IMR-90 (cell line): ENCODE measurements around the gene MAPK8IP3. TPM values are rescaled to one million over a fixed set of nuclear protein-coding genes. Genes with fewer than 3 reads are reported as not detected.

Source experiments
- ATAC-seq: fragments of 200-7000 bp; cut with Tn5 transposase; 2 replicates; pipeline ENCODE4 v1.9.1; 2020; ENCODE audit warnings: low read depth, mild to moderate bottlenecking, moderate library complexity
- BruUV-seq: library from RNA; stranded (reverse); fragments of 400-500 nt; replicated peaks from 2 replicates; lab custom pipeline; 2021; lab: Mats Ljungman, UMichigan
- CTCF ChIA-PET: fragments of 300-600 bp; formaldehyde crosslinking; extraction: SDS; loops from one replicate; lab custom pipeline; 2021; ENCODE audit warnings: antibody characterized with exemption; lab: Yijun Ruan, JAX
- POLR2A ChIA-PET: fragments of 300-600 bp; sonication (Branson Sonifier 250); formaldehyde crosslinking; loops from one replicate; lab custom pipeline; 2022; ENCODE audit warnings: antibody characterized with exemption; ENCODE audit not compliant: unreplicated experiment; lab: Charles Lee
- DNase-seq: peaks from one replicate; pipeline ENCODE4 v3.0.0; 2013
- H2AFZ ChIP-seq: replicated peaks from 2 replicates; pipeline ENCODE3; 2013; ENCODE audit warnings: low read length, mild to moderate bottlenecking; ENCODE audit not compliant: poor library complexity
- H2AK5ac ChIP-seq: 2 replicates; pipeline ENCODE4 v1.6.1; 2013; ENCODE audit warnings: low read depth, low read length, inconsistent platforms
- H2AK9ac ChIP-seq: replicated peaks from 2 replicates; pipeline ENCODE3; 2013; ENCODE audit warnings: mild to moderate bottlenecking, low read depth, low read length, moderate library complexity; ENCODE audit not compliant: poor library complexity
- H2BK120ac ChIP-seq: 2 replicates; pipeline ENCODE4 v1.6.1; 2013; ENCODE audit warnings: low read depth, low read length, inconsistent platforms
- H2BK15ac ChIP-seq: 3 replicates; pipeline ENCODE4 v1.6.1; 2013; ENCODE audit warnings: low read depth, low read length, inconsistent platforms
- H2BK20ac ChIP-seq: 2 replicates; pipeline ENCODE4 v1.6.1; 2013; ENCODE audit warnings: low read depth, mild to moderate bottlenecking, inconsistent platforms, low read length, moderate library complexity
- H2BK5ac ChIP-seq: 2 replicates; pipeline ENCODE4 v1.6.1; 2013; ENCODE audit warnings: mild to moderate bottlenecking, low read depth, low read length, inconsistent platforms; ENCODE audit not compliant: poor library complexity, severe bottlenecking
- H3K14ac ChIP-seq: replicated peaks from 2 replicates; pipeline ENCODE4 v1.6.1; 2013; ENCODE audit warnings: low read depth, low read length, inconsistent platforms
- H3K18ac ChIP-seq: 2 replicates; pipeline ENCODE4 v1.6.1; 2013; ENCODE audit warnings: low read depth, low read length, control low read depth
- H3K23ac ChIP-seq: 2 replicates; pipeline ENCODE4 v1.6.1; 2013; ENCODE audit warnings: low read depth, low read length, inconsistent platforms
- H3K27ac ChIP-seq: 2 replicates; pipeline ENCODE4 v1.5.1; 2013; ENCODE audit warnings: mild to moderate bottlenecking, control low read depth, low read length; ENCODE audit not compliant: insufficient read depth
- H3K27me3 ChIP-seq: 2 replicates; pipeline ENCODE4 v1.6.1; 2013; ENCODE audit warnings: low read length; ENCODE audit not compliant: control insufficient read depth, insufficient read depth
- H3K36me3 ChIP-seq: 2 replicates; pipeline ENCODE4 v1.6.1; 2013; ENCODE audit warnings: low read length, mixed read lengths; ENCODE audit not compliant: control insufficient read depth, insufficient read depth
- H3K4ac ChIP-seq: 2 replicates; pipeline ENCODE4 v1.6.1; 2013; ENCODE audit warnings: low read depth, low read length, inconsistent platforms
- H3K4me1 ChIP-seq: 2 replicates; pipeline ENCODE4 v1.6.1; 2013; ENCODE audit warnings: low read length, mixed read lengths; ENCODE audit not compliant: control insufficient read depth, insufficient read depth
- H3K4me2 ChIP-seq: 2 replicates; pipeline ENCODE4 v1.6.1; 2013; ENCODE audit warnings: low read depth, mild to moderate bottlenecking, control low read depth, low read length, moderate library complexity
- H3K4me3 ChIP-seq: 2 replicates; pipeline ENCODE4 v1.5.1; 2013; ENCODE audit warnings: low read depth, mild to moderate bottlenecking, control low read depth, low read length, moderate library complexity; ENCODE audit not compliant: insufficient read depth
- H3K56ac ChIP-seq: 2 replicates; pipeline ENCODE4 v1.6.1; 2013; ENCODE audit warnings: low read length, inconsistent platforms; ENCODE audit not compliant: insufficient read depth; ENCODE audit errors: extremely low read depth
- H3K79me1 ChIP-seq, 2 experiments: 2 replicates each; pipeline ENCODE4 v1.6.1; 2013; ENCODE audit warnings: low read length in 2 of 2, inconsistent platforms in 1 of 2, low read depth in 1 of 2
- H3K9ac ChIP-seq: 2 replicates; pipeline ENCODE4 v1.6.1; 2013; ENCODE audit warnings: low read depth, low read length, control low read depth
- H3K9me1 ChIP-seq: 2 replicates; pipeline ENCODE4 v1.6.1; 2013; ENCODE audit warnings: low read length, inconsistent platforms; ENCODE audit not compliant: insufficient read depth
- H3K9me3 ChIP-seq: 2 replicates; pipeline ENCODE4 v1.6.1; 2013; ENCODE audit warnings: low read length; ENCODE audit not compliant: control insufficient read depth, insufficient read depth
- H4K20me1 ChIP-seq: 2 replicates; pipeline ENCODE4 v1.6.1; 2013; ENCODE audit warnings: low read length, inconsistent platforms; ENCODE audit not compliant: insufficient read depth
- H4K5ac ChIP-seq: 2 replicates; pipeline ENCODE4 v1.6.1; 2013; ENCODE audit warnings: mild to moderate bottlenecking, low read depth, low read length, control low read depth
- H4K8ac ChIP-seq, 2 experiments: 2 replicates each; pipeline ENCODE4 v1.6.1; 2013; ENCODE audit warnings: low read depth in 2 of 2, low read length in 2 of 2, control low read depth in 1 of 2, inconsistent platforms in 1 of 2
- H4K91ac ChIP-seq: 2 replicates; pipeline ENCODE4 v1.6.1; 2013; ENCODE audit warnings: low read depth, low read length, inconsistent platforms; ENCODE audit not compliant: insufficient read depth
- FOS ChIP-seq: fragments of 150-350 bp; IDR thresholded peaks from 2 replicates; pipeline ENCODE4 v1.6.1; 2016; ENCODE audit warnings: low read depth, low read length
- MAZ ChIP-seq: IDR thresholded peaks from 2 replicates; pipeline ENCODE4 v1.6.1; 2012; ENCODE audit warnings: low read depth, mild to moderate bottlenecking, low read length, improper control_type of control experiment, moderate library complexity, borderline replicate concordance
- SMC3 ChIP-seq: fragments of 150-350 bp; IDR thresholded peaks from 2 replicates; pipeline ENCODE4 v1.6.1; 2016; ENCODE audit warnings: low read depth, mild to moderate bottlenecking, antibody characterized with exemption, low read length, moderate library complexity
- WGBS, 2 experiments: methylation state at CpG; one replicate each; pipeline versions ENCODE4 v1.1.5 to v1.1.7; 2013; ENCODE audit warnings: missing lambda C conversion rate in 2 of 2; ENCODE audit not compliant: insufficient read length in 1 of 2; ENCODE audit errors: extremely low coverage in 2 of 2; 5-methylcytosine and 5-hydroxymethylcytosine counted together
- dilution Hi-C: fragments of 300-500 bp; cut with HindIII; formaldehyde crosslinking; loops from one replicate; pipeline ENCODE4 v1.14.3; 2018; ENCODE audit warnings: low sequenced_read_pairs; ENCODE audit not compliant: unreplicated experiment
- in situ Hi-C: fragments of 300-500 bp; cut with MboI; formaldehyde crosslinking; loops from 3 replicates; pipeline ENCODE4 v1.14.3; 2019; ENCODE audit warnings: low sequenced_read_pairs, inconsistent platforms, mixed read lengths
- intact Hi-C: fragments of 100-400 bp; cut with micrococcal nuclease; formaldehyde crosslinking; loops from 2 replicates; pipeline ENCODE4 v1.10.0; 2022
- polyA plus RNA-seq, 3 experiments: library from polyadenylated mRNA; depleted of rRNA; stranded (reverse); fragments of >200 nt; gene quantifications; 2 replicates each; pipeline ENCODE4 v1.2.3, GENCODE V29; 2012; ENCODE audit warnings: low replicate concordance in 1 of 3
- total RNA-seq: library from RNA; depleted of rRNA; stranded (reverse); fragments of >200 nt; gene quantifications from 2 replicates; pipeline ENCODE4 v1.2.3, GENCODE V29; 2012
- TF ChIP-seq, protein P1 (sequence below): fragments of 150-350 bp; IDR thresholded peaks from 2 replicates; pipeline ENCODE4 v1.6.1; 2017; ENCODE audit warnings: mild to moderate bottlenecking, antibody characterized with exemption, low read length, low read depth
- TF ChIP-seq, protein P2 (sequence below): fragments of 150-350 bp; IDR thresholded peaks from 2 replicates; pipeline ENCODE4 v1.6.1; 2016; ENCODE audit warnings: low read depth, mild to moderate bottlenecking, low read length, moderate library complexity, borderline replicate concordance

MAPK8IP3 gene
- total and polyA plus RNA-seq, 2 of the 4 experiments (the other 2 are of a cell fraction), result 17.0 to 69.1 TPM

DNA sequence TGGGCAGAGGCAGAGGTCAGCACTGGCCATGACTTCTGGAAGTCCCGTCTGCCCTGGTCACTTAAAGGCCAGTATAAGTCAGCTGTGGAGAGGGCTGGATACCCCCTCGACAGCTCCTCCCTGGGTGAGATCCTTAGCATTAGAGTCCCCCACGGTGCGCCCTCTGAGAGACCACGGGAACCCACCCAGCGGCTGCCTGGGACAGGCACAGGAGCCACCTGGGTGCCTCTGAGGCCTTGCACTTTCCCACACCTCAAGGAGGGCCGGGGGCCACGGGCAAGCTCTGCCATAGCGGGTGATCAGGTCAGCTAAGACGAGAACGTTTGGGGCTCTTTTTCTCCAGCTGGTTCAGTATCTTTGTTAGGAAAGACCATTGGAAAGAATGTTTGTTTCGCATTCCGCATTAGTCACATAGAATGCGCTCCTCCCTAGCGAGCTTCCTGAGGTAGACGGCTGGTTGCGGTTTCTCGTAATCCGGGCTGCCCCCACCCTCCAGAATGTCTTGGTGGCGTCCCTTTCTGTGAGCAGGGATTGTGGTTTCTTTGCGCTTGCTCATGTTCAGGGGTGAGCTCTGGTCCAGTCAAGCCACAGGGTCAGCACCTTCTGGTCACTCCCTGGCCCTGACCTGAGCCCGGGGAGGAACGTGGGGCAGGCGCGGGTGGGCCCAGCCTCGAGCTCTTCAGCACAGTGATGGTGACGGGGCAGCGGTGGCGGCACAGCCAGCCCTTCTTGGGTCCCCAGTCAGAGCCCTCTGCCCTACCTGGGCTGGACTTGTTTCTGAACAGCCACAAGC, 40.1 kb downstream of the MAPK8IP3 start:
- Histone ChIP-seq H3K36me3 (peaks cover 58% of the 10 kb centered on the region), H4K91ac (0 out of 2 replicates have a peak overlapping the region, but pooled peaks have one; percentile 16), H2AK5ac (no peak overlapping the region), H3K9ac (no peak overlapping the region), H4K20me1 (peaks cover 13% of the 10 kb centered on the region), H2BK5ac (no peak overlapping the region), H3K14ac (0 out of 2 replicates have a peak overlapping the region, but pooled peaks have one; percentile 1), H3K18ac (no peak overlapping the region), H3K9me3 (no peaks in the 10 kb centered on the region), H4K5ac (no peak overlapping the region), H3K4ac (peak overlapping the region; percentile 5; the same call in 1 of the 2 replicates), H3K27ac (no peak overlapping the region), H3K4me1 (peaks cover 2% of the 10 kb centered on the region; the same call in 1 of the 2 replicates), H2AFZ (peak overlapping the region; percentile 23), H3K4me3 (no peak overlapping the region), H3K4me2 (no peak overlapping the region), H3K56ac (no peak overlapping the region; the same call in 1 of the 2 replicates), H2BK15ac (no peak overlapping the region), H3K79me1 (peaks cover 10 to 40% of the 10 kb centered on the region in 2 experiments; a peak in 2 of 4 replicates), H2BK20ac (no peak overlapping the region), H4K8ac (peak overlapping the region in 1 of 2 experiments; percentile 47; a peak in 1 of 4 replicates), H3K9me1 (peaks cover 6% of the 10 kb centered on the region; the same call in 1 of the 2 replicates), H2AK9ac (peak overlapping the region; percentile 76), H3K23ac (no peak overlapping the region), H2BK120ac (no peak overlapping the region), H3K27me3 (no peaks in the 10 kb centered on the region)
- ChIA-PET CTCF (interaction anchor here (1.4 kb wide), 1 partner anchor 40 kb away, joined by 7 read pairs; the partner anchor contains the start of gene MAPK8IP3), POLR2A (interaction anchor here (0.8 kb wide), 1 partner anchor 38 kb away, joined by 5 read pairs; no protein-coding TSS in a partner anchor)
- TF ChIP-seq MAZ (peak; percentile 77; the same call in 1 of the 2 replicates), FOS (no peak), SMC3 (no peak)
- TF ChIP-seq, protein P1, sequence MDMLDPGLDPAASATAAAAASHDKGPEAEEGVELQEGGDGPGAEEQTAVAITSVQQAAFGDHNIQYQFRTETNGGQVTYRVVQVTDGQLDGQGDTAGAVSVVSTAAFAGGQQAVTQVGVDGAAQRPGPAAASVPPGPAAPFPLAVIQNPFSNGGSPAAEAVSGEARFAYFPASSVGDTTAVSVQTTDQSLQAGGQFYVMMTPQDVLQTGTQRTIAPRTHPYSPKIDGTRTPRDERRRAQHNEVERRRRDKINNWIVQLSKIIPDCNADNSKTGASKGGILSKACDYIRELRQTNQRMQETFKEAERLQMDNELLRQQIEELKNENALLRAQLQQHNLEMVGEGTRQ, result no peak
- TF ChIP-seq, protein P2, sequence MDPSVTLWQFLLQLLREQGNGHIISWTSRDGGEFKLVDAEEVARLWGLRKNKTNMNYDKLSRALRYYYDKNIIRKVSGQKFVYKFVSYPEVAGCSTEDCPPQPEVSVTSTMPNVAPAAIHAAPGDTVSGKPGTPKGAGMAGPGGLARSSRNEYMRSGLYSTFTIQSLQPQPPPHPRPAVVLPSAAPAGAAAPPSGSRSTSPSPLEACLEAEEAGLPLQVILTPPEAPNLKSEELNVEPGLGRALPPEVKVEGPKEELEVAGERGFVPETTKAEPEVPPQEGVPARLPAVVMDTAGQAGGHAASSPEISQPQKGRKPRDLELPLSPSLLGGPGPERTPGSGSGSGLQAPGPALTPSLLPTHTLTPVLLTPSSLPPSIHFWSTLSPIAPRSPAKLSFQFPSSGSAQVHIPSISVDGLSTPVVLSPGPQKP, result no peak
- BruUV-seq, result no TSS peak
- intact Hi-C loops, result no loop called here
- ATAC-seq (no peak), DNase-seq (peak; percentile 53)
- dilution Hi-C loops, result no loop called here
- in situ Hi-C loops, result no loop called here
- whole genome bisulfite sequencing, 2 experiments, result 98% methylated on average over 8 of the region's 29 CpGs; no CpG with 5 or more reads in 1 of the 2 experiments
